Posterior cingulate gyrus (tissue), 11 donors: Measurements from ENCODE around the gene ATP6V0E2.

Experiments used
- DNase-seq, 10 donors: peaks; one replicate each; pipeline versions ENCODE4 v3.0.0 to v3.0.0-alpha.2; 2020 to 2021; ENCODE audit warnings: mixed read lengths in 3 of 10
- intact Hi-C: fragments of 100-400 bp; cut with DNase I; formaldehyde crosslinking; loops from one replicate; pipeline ENCODE4 v1.15.1; 2023

The ATP6V0E2 gene

GRCh38 chr7:149860821-149861727 is 12.7 kb upstream of the ATP6V0E2 start:
- DNase-seq, result peak in 2 of 10 donors; percentile 43 to 83
- intact Hi-C loops, result no loop called here

DNA sequence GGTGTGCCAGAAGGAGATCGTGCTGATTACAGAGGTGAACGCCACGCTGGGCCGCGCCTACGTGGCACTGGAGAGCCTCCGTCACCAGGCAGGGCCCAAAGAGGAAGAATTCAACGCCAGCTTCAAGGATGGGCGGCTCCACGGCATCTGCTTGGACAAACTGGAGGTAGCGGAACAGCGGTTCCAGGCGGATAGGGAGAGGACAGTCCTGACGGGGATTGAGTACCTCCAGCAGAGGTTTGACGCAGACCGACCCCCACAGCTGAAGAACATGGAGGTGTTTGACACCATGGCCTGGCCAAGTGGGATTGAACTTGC is 12.1 kb upstream of the ATP6V0E2 start:
- intact Hi-C loops, result no loop called here
- DNase-seq, result no peak

GRCh38 chr7:149862156-149862555 is 11.6 kb upstream of the ATP6V0E2 start:
- intact Hi-C loops, result no loop called here
- peak in 1 of 10 donors; percentile 74 for DNase-seq

DNA sequence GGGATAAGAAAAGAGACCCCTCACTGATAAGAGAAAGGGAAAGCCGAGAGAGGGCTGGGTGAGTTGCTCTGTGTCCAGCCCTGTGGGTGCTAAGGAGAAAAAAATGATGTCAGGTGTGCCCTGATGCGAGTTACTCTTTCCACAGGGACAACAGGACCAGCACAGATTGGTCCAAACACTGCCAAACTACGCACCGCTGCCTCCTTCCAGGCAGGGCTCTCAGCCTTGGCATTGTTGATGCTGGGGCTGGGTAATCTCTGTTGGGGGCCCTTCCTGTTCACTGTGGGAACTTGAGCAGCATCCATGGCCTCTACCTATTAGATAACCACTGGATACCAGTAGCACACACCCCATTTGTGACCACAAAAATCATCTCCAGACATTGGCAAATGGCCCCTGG is 10.3 kb upstream of the ATP6V0E2 start:
- peak in 1 of 10 donors; percentile 51 for DNase-seq

GRCh38 chr7:149864023-149864422 is 9.7 kb upstream of the ATP6V0E2 start:
- DNase-seq, result peak in 1 of 10 donors; percentile 55
- intact Hi-C loops, result no loop called here

More for the DNA sequence above, 10.3 kb upstream of the ATP6V0E2 start:
- intact Hi-C loops, result no loop called here

DNA sequence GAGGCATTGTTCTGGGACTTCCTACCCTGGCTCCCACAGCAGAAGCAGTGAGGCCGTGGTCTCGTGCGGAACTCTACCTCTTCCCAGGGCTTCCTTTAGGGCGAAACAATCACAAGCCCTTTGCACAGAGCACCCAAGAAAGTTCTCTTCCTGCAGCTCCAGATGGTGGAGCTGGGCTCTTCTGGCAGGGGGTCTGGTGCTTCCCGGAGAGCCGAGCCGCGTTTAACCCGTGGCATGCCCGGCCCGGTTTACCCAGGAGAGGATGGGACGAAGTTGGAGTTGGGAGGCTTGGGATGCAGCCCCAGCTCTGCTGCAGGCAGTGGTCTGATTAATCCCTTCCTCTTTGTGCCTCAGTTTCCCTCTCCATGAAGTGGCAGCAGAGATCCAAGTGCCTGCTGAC is 9.0 kb upstream of the ATP6V0E2 start:
- peak in 1 of 10 donors; percentile 46 for DNase-seq
- intact Hi-C loops, result no loop called here

- DNase-seq, result peak in 1 of 10 donors; percentile 62
- intact Hi-C loops, result no loop called here
Observed at GRCh38 chr7:149865437-149865836, 8.3 kb upstream of the ATP6V0E2 start.

DNA sequence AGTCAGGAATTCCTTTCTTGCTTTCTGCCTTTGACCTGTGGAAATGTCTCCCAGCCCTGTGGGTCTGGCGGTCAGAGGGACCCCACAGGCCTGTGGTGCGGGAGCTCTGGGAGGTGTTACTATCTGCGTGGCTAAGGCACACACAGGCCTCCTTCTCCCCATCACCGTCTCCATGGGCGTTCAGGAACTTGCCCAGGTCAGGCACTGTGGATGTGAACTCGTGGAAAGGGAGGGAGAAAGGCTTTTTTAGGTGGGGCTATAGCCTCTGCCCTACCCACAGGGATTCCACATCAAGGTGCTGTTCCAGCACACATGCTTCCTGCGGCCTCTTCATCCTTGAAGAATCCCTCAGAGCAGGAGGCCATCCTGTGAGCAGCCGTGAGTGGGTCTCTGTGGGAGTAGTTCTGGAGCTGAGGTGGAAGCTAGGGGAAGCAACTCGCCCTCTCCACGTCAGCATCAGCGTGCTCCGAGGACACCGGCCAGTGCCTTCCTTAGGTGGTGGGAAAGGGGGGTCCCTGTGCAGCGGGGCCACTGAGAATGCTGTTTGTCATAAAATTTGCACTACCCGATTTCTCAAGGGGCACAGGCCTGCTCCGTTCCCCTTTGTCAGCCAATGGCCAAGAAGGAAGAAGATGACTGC is 7.5 kb upstream of the ATP6V0E2 start:
- DNase-seq, result peak in 1 of 10 donors; percentile 67
- intact Hi-C loops, result no loop called here

- DNase-seq, result peak in 1 of 10 donors; percentile 74
- intact Hi-C loops, result no loop called here
Observed at GRCh38 chr7:149866779-149867447, 6.9 kb upstream of the ATP6V0E2 start.

DNA sequence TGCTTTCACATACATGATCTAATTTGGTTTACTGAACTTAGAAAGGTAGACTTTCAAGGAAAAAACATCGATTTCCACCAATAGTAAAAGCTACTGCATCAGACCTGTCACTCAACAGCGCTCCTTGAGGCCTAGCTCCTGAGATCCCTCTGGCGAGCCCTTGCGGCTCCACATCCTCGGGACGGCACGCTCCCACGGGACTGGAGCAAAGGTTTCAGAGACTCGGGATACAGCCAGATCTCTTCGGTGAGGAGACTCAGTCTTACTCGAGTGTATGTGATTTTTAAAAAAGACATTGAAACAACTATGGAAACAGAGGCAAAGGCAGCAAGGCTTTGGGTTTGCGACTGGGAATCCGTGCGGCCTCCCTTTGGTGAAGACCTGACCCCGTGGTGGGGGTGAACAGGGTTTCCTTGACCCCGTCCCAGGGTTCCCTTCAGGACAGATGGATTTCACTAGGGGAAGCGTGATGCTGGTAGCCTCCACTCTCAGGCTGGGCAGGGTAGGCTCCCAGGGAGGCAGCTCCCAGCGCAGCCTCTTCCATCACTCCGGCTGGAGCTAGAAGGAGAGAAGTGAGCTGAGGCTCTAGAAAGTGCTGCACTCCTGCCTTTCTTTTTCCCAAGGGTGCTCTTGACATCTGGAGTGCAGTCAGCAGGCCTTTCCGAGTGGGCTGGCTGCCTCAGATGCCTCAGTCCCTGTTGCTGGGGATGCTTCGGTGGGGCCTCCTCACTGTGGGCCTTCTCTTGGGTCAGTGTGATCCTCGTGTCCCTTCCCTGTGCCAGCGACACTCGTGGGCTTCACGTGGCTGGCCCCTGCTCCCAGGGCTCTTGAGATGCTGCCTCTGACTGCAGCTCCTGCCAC is 5.8 kb upstream of the ATP6V0E2 start:
- peak in 1 of 10 donors; percentile 60 for DNase-seq
- intact Hi-C loops, result no loop called here

DNA sequence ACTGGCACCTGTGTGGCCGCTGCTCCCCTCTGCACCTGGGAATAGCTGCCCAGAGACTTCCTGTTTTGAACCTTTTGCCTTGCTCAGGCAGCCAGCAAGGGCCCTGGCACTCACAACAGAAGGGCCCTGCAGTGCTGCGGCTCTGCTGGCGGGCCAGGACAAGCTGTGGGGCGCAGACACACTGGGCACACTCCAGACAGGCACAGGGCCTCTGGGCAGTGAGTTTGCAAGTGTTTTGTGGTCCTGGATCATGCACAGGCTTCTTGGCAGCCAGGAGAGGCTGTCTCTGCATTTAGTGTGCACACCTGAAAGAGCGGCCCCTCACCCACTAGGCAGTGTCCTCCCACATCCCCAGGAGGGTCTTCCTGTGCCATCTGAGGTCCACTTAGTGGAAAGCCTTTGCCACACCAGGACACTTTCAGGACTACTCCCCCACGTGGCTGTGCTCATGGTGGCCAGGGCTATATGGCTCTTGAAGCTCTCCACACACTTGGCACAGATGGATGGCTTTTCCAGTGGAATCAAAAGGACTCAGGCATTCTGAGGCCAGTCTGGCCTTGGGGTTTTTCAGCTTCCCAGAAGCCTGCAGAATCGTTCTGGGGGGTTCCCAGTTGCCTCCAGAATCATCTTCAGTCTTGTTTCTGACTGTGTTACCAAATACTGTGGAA is 5.0 kb upstream of the ATP6V0E2 start:
- DNase-seq, result peak in 1 of 10 donors; percentile 80
- intact Hi-C loops, result no loop called here

GRCh38 chr7:149869291-149869650 is 4.5 kb upstream of the ATP6V0E2 start:
- DNase-seq, result peak in 1 of 10 donors; percentile 78
- intact Hi-C loops, result no loop called here

DNA sequence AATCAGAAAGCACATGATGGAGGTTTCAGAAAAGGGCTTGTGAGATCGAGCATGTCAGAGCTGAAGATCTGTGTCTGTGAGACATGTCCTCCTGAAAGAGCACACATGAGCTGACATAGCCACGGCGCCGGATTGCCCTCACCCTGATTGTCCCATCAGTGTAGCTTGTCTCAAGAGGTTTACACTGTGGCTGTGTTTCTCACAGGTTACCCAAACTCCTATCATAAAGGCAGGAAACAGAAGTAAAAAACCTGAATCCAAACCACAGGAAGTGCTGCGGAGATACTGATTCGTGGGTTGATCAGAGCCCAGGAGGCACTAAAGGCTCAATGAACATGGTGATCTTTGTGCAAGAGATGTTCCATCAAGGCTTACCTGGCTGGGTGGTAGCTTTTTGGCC is 3.9 kb upstream of the ATP6V0E2 start:
- intact Hi-C loops, result loop anchor here (10.0 kb wide), 1 partner anchor 515 kb away; no protein-coding TSS in a partner anchor
- peak in 1 of 10 donors; percentile 34 for DNase-seq

DNA sequence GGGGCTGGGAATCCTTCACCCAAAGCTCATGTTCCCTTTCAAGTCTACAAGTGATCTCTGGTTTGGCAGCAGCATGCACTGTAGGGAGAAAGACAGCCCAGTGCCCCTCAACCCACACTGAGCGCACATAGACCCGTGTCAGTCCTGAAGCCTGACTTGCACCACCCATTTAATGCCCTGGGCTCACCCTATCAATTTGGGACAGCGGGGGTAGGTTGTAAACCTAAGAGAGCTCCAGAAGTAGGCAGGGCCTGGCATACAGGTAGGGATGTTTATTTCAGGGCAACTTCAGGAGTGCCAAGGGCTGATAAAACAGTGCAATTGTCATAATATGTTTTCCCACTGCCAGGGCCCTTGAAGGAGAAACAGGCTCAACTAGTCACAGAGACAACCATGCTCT is 3.5 kb upstream of the ATP6V0E2 start:
- peak in 1 of 10 donors; percentile 27 for DNase-seq
- intact Hi-C loops, result loop anchor here (10.0 kb wide), 1 partner anchor 515 kb away; no protein-coding TSS in a partner anchor

DNA sequence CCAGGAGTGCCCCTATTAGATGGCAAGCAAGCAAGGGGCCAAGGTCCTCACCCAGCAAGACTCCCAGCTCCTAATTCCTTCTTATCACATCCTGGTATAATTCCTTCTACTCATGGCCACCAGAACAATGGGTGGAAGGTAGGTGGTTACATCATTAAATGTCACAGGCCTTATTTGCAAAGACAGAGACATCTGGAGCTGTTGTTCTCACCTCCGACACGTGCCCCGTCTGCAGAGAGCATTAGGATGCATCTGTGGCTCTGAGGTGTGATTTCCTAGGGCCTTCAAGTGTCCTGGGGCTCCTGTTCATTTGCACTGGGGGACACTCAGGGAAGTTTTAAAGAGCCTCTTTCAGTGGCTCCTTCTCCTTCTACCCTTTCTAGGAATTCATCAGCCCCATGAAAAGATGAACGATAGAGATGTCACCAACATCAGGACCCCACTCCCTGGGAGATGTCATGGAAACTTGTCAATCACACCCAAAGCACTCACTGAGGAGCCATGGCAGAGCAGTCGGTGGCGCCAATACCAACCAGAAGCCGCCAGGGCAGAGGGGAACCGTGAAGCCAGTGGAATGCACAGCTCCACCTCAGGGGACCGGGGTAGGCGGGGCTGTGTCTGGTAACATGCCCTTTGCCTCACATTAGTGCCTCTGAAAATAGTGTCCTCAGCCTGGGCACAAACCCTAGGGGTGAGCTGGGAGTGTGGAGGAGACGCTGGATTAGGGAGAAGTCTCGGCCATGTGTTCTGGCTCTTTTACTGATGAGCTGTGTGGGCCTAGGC is 2.9 kb upstream of the ATP6V0E2 start:
- intact Hi-C loops, result loop anchor here (10.0 kb wide), 1 partner anchor 514 kb away; no protein-coding TSS in a partner anchor
- peak in 1 of 10 donors; percentile 27 for DNase-seq

GRCh38 chr7:149871576-149871975 is 2.2 kb upstream of the ATP6V0E2 start:
- intact Hi-C loops, result loop anchor here (10.0 kb wide), 1 partner anchor 513 kb away; no protein-coding TSS in a partner anchor
- DNase-seq, result no peak

- intact Hi-C loops, result loop anchor here (1.0 to 10.0 kb wide), 2 partner anchors 34 to 512 kb away; partner anchors contain the start of gene ZNF862
- peak; percentile 64 to 96 (median 78) for DNase-seq
Observed at GRCh38 chr7:149872419-149873073, 1.2 kb upstream of the ATP6V0E2 start.
